NCI-H128 (cell line): ENCODE measurements around the gene TGM1.
A peak's percentile ranks its signal among the peaks of the same experiment; 100 is the strongest.

Source experiments
- DNase-seq: peaks from one replicate; lab custom pipeline; 2025; ENCODE audit not compliant: unreplicated experiment; lab: John Stamatoyannopoulos, UW

TGM1 gene

GRCh38 chr14:24262821-24263733, at the start of gene TGM1:
Gene TGM1 (minus strand): TSS chr14:24263177. CDS start chr14:24262352, 825 bp downstream.
- no peak for DNase-seq

GRCh38 chr14:24311837-24312615, 49.0 kb upstream of the TGM1 start:
- no peak for DNase-seq

- DNase-seq = no peak
Measured at GRCh38 chr14:24310646-24311604, 47.9 kb upstream of the TGM1 start, which contains the start of gene LTB4R. Gene LTB4R (plus strand): TSS chr14:24311502. CDS start chr14:24315652, 4,150 bp downstream.

GRCh38 chr14:24310265-24310645, 47.3 kb upstream of the TGM1 start:
- no peak for DNase-seq

- no peak for DNase-seq
Measured at GRCh38 chr14:24309538-24310264, 46.7 kb upstream of the TGM1 start, which contains the start of gene LTB4R2. Gene LTB4R2 (plus strand): TSS chr14:24310140. CDS start chr14:24310665, 525 bp downstream.

GRCh38 chr14:24308342-24309124, 45.6 kb upstream of the TGM1 start:
- no peak for DNase-seq

GRCh38 chr14:24307575-24308341, 44.8 kb upstream of the TGM1 start, which contains the start of gene CIDEB:
Gene CIDEB (minus strand): TSS chr14:24307977. CDS start chr14:24307858, 119 bp downstream.
- DNase-seq = peak; percentile 20

GRCh38 chr14:24307156-24307574, 44.2 kb upstream of the TGM1 start:
- no peak for DNase-seq

- no peak for DNase-seq
Measured at GRCh38 chr14:24304019-24304387, 41.0 kb upstream of the TGM1 start.

GRCh38 chr14:24300326-24300980, 37.5 kb upstream of the TGM1 start:
- DNase-seq = no peak

GRCh38 chr14:24299255-24300191, 36.5 kb upstream of the TGM1 start, which contains the start of the genes DHRS1 and NOP9:
Gene DHRS1 (minus strand): TSS chr14:24299780. CDS start chr14:24299106, 674 bp downstream.
Gene NOP9 (plus strand): TSS chr14:24299850. CDS start chr14:24299955, 105 bp downstream.
- peak; percentile 63 for DNase-seq

GRCh38 chr14:24298892-24299254, 35.9 kb upstream of the TGM1 start:
- DNase-seq = no peak

GRCh38 chr14:24297190-24297964, 34.4 kb upstream of the TGM1 start:
- DNase-seq = no peak

- DNase-seq = no peak
Measured at GRCh38 chr14:24296341-24297157, 33.6 kb upstream of the TGM1 start.

- no peak for DNase-seq
Measured at GRCh38 chr14:24293525-24293924, 30.5 kb upstream of the TGM1 start.
